Spleen (tissue), 11 donors: ENCODE measurements around the gene CRELD2. TPM values are rescaled to one million over a fixed set of nuclear protein-coding genes. Genes with fewer than 3 reads are reported as not detected.

Source experiments
- DNase-seq: peaks from one replicate; pipeline ENCODE4 v3.0.0-alpha.2; 2020
- H3K27ac ChIP-seq, 8 donors: fragments of 200-600 bp; sonication (generic) in 7 of 8; 1 replicate in 4 of 8; 2 replicates in 4 of 8; pipeline versions ENCODE4 v1.5.0 to v1.8.0; 2016 to 2021; ENCODE audit warnings: inconsistent platforms in 4 of 8, mild to moderate bottlenecking in 4 of 8, moderate library complexity in 1 of 8
- H3K27me3 ChIP-seq, 7 donors: fragments of 200-600 bp; sonication (generic) in 6 of 7; replicated peaks in 1 of 7; 1 replicate in 4 of 7; 2 replicates in 3 of 7; pipeline versions ENCODE4 v1.5.0 to v1.8.0; 2016 to 2021; ENCODE audit warnings: inconsistent platforms in 3 of 7, mild to moderate bottlenecking in 1 of 7
- H3K36me3 ChIP-seq, 6 donors: fragments of 200-600 bp; sonication (generic) in 5 of 6; 1 replicate in 4 of 6; 2 replicates in 2 of 6; pipeline versions ENCODE4 v1.5.0 to v1.8.0; 2016 to 2021; ENCODE audit warnings: inconsistent platforms in 2 of 6
- H3K4me1 ChIP-seq, 6 donors: fragments of 200-600 bp; sonication (generic) in 5 of 6; 1 replicate in 3 of 6; 2 replicates in 3 of 6; pipeline versions ENCODE4 v1.5.0 to v1.8.0; 2016 to 2021; ENCODE audit warnings: inconsistent platforms in 3 of 6
- H3K4me3 ChIP-seq, 8 donors: fragments of 200-600 bp; sonication (generic) in 7 of 8; 1 replicate in 4 of 8; 2 replicates in 4 of 8; pipeline versions ENCODE4 v1.5.0 to v1.8.0; 2016 to 2021; ENCODE audit warnings: inconsistent platforms in 4 of 8, mild to moderate bottlenecking in 4 of 8, moderate library complexity in 2 of 8
- H3K9me3 ChIP-seq, 8 donors: fragments of 200-600 bp; sonication (generic) in 7 of 8; 1 replicate in 4 of 8; 2 replicates in 4 of 8; pipeline versions ENCODE4 v1.5.0 to v1.8.0; 2016 to 2021; ENCODE audit warnings: inconsistent platforms in 4 of 8
- POLR2A ChIP-seq, 3 donors: fragments of 450-650 bp; IDR thresholded peaks; one replicate each; pipeline ENCODE4 v1.5.1; 2017; ENCODE audit warnings: antibody characterized with exemption in 3 of 3, mild to moderate bottlenecking in 1 of 3
- POLR2AphosphoS5 ChIP-seq, 3 donors: sonication (generic); formaldehyde crosslinking; IDR thresholded peaks; one replicate each; pipeline ENCODE4 v1.5.1; 2017; ENCODE audit warnings: antibody characterized with exemption in 3 of 3
- WGBS, 5 donors: extraction: QIAGEN DNeasy Blood & Tissue Kit in 3 of 5; methylation state at CpG; one replicate each; pipeline versions ENCODE4 v1.1.5 to v1.1.7; 2013 to 2018; 5-methylcytosine and 5-hydroxymethylcytosine counted together
- intact Hi-C: fragments of 100-400 bp; cut with DNase I; formaldehyde crosslinking; loops from one replicate; pipeline ENCODE4 v1.15.0; 2023; ENCODE audit warnings: low total_unique reads
- polyA plus RNA-seq, 3 donors: library from polyadenylated mRNA; stranded (reverse); fragments of 200-250 nt; gene quantifications; one replicate each; pipeline ENCODE4 v1.2.1, GENCODE V29; 2013
- total RNA-seq, 7 donors: library from RNA; depleted of rRNA in 3 of 7; stranded (reverse); fragments of >200 nt in 3 of 7; fragmentation: NEBNext Ultra II Directional in 4 of 7; extraction: Animal tissue kit (Norgen Biotek cat#: 25700) in 4 of 7; gene quantifications; one replicate each; pipeline versions ENCODE4 v1.1.0 to v1.2.1, GENCODE V29; 2016 to 2021
- TF ChIP-seq, protein P1 (sequence below), 11 experiments: fragments of 200-600 bp in 7 of 11; fragments of 450-650 bp in 4 of 11; sonication (generic) in 4 of 11; IDR thresholded peaks in 8 of 11; conservative IDR thresholded peaks in 3 of 11; 1 replicate in 7 of 11; 2 replicates in 4 of 11; pipeline versions ENCODE4 v1.4.0 to v1.8.0; 2016 to 2021; ENCODE audit warnings: antibody characterized with exemption in 11 of 11, inconsistent platforms in 4 of 11, mild to moderate bottlenecking in 1 of 11
- donor health status: healthy with polysubstance abuse.
- donor health status: DM: no; HTN: no; CAD: no; lungs with moderate emphysema.
- donor health status: DM: no; HTN: no; CAD: no.
- donor health status: Bipolar disorder and iron deficiency.
- donor health status: healthy.
- donor health status: DM: no; HTN: no; CAD: no.
- donor health status: DM: yes; HTN: yes; CAD: no.

CRELD2 gene
- total and polyA plus RNA-seq, 10 donors = 16.2 to 46.3 (median 34.9) TPM

- intact Hi-C loops = no loop called here
- peak; percentile 60 for DNase-seq
- Histone ChIP-seq H3K9me3 (no peaks in the 10 kb centered on the region), H3K27me3 (no peaks in the 10 kb centered on the region), H3K4me1 (no peaks in the 10 kb centered on the region), H3K4me3 (no peak overlapping the region), H3K36me3 (peaks cover 0 to 100% (median 66%) of the 10 kb centered on the region in 6 donors), H3K27ac (no peak overlapping the region)
- 96 to 98% (median 97%) methylated on average over 18 of the region's 18 CpGs for WGBS, 5 donors
- TF ChIP-seq POLR2A (IDR thresholded peaks at IDR 0.05) (no peak), POLR2AphosphoS5 (IDR thresholded peaks at IDR 0.05) (no peak)
- TF ChIP-seq, protein P1, sequence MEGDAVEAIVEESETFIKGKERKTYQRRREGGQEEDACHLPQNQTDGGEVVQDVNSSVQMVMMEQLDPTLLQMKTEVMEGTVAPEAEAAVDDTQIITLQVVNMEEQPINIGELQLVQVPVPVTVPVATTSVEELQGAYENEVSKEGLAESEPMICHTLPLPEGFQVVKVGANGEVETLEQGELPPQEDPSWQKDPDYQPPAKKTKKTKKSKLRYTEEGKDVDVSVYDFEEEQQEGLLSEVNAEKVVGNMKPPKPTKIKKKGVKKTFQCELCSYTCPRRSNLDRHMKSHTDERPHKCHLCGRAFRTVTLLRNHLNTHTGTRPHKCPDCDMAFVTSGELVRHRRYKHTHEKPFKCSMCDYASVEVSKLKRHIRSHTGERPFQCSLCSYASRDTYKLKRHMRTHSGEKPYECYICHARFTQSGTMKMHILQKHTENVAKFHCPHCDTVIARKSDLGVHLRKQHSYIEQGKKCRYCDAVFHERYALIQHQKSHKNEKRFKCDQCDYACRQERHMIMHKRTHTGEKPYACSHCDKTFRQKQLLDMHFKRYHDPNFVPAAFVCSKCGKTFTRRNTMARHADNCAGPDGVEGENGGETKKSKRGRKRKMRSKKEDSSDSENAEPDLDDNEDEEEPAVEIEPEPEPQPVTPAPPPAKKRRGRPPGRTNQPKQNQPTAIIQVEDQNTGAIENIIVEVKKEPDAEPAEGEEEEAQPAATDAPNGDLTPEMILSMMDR (IDR thresholded peaks at IDR 0.05 in 8 of 11, conservative IDR thresholded peaks at IDR 0.05 in 3 of 11) = no peak
These were observed 13.0 kb upstream of the CRELD2 start for GRCh38 chr22:49905465-49905864.

DNA sequence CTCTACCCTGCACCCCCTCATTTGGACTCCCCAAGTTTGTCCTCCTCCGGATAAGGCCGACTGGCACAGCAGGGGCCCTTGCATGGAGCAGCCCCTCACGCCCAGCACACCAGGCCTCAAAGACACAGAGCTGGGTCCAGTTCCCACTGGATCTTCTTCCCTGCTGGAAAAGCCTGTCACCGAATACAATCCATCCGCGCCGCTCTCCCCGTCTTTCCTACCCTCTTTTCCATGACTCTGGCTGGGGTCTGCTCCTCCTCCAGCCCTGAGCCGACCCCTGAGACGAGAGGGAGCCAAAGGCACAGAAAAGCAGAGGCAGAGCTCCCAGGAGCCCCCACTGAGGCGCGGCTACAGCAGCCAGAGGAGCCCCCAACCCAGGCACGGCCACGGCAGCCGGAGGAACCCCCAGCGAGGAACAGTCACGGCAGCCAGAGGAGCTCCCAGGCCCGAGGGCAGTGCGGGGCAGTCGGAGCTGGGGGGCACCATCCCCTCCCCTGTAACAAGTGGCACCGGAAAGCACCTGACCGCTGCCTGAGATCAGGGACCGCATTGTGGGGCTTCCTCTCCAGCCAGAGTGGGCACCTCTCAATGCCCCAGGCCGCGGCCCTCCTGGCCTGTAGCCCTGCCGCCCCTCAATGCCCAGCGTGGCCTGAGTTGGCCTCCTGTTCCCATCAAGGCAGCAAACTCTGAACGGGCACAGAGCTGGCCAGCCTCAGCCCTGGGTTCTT, 12.2 kb upstream of the CRELD2 start:
- intact Hi-C loops = no loop called here
- Histone ChIP-seq H3K4me3 (no peak overlapping the region), H3K36me3 (peaks cover 0 to 100% (median 63%) of the 10 kb centered on the region in 6 donors), H3K4me1 (no peaks in the 10 kb centered on the region), H3K9me3 (no peaks in the 10 kb centered on the region), H3K27me3 (no peaks in the 10 kb centered on the region), H3K27ac (peak overlapping the region in 1 of 8 donors; percentile 5)
- DNase-seq = no peak
- WGBS, 5 donors = 93 to 97% (median 96%) methylated on average over 22 to 28 of the region's 28 CpGs
- no peak for TF ChIP-seq POLR2AphosphoS5 (IDR thresholded peaks at IDR 0.05)
- TF ChIP-seq POLR2A (IDR thresholded peaks at IDR 0.05) = no peak
- TF ChIP-seq, protein P1 (IDR thresholded peaks at IDR 0.05 in 8 of 11, conservative IDR thresholded peaks at IDR 0.05 in 3 of 11) = no peak

DNA sequence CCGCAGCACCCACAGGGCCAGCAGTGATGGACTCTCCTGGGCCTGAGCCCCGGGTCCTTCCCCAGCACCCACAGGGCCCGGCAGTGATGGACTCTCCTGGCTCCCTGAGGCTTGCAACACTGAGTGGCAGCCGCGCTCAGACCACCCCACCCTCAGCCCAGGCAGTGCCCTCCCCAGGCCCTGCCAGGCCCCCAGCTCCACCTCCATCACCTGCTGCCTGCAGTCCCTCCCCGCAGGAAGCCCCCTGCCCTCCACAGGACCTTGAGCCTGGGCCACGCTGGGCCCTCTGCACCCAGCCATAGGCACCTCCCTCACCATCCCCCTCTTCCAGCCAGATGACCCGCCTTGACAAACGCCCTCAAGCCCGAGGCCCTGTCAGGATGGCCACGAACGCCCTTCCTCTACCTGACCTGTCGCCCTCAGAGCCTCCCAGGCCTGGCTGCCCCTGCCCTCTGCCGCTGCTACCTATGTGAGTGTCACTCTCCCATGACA, 11.6 kb upstream of the CRELD2 start:
- Histone ChIP-seq H3K9me3 (no peaks in the 10 kb centered on the region), H3K36me3 (peaks cover 0 to 100% (median 62%) of the 10 kb centered on the region in 6 donors), H3K27me3 (no peaks in the 10 kb centered on the region), H3K4me3 (no peak overlapping the region), H3K4me1 (no peaks in the 10 kb centered on the region), H3K27ac (peak overlapping the region in 1 of 8 donors; percentile 5)
- intact Hi-C loops = no loop called here
- no peak for DNase-seq
- 90 to 95% (median 92%) methylated on average over 9 to 14 of the region's 14 CpGs for WGBS, 5 donors
- TF ChIP-seq, protein P1 (IDR thresholded peaks at IDR 0.05 in 8 of 11, conservative IDR thresholded peaks at IDR 0.05 in 3 of 11) = no peak
- no peak for TF ChIP-seq POLR2A (IDR thresholded peaks at IDR 0.05)
- TF ChIP-seq POLR2AphosphoS5 (IDR thresholded peaks at IDR 0.05) = peak in 1 of 3 donors; percentile 35

- Histone ChIP-seq H3K4me1 (no peaks in the 10 kb centered on the region), H3K27ac (no peak overlapping the region), H3K4me3 (no peak overlapping the region), H3K27me3 (no peaks in the 10 kb centered on the region), H3K9me3 (no peaks in the 10 kb centered on the region), H3K36me3 (peaks cover 0 to 100% (median 65%) of the 10 kb centered on the region in 6 donors)
- WGBS, 5 donors = 95 to 98% (median 96%) methylated on average over 11 to 19 of the region's 19 CpGs
- no peak for DNase-seq
- TF ChIP-seq POLR2A (IDR thresholded peaks at IDR 0.05) = no peak
- TF ChIP-seq POLR2AphosphoS5 (IDR thresholded peaks at IDR 0.05) = peak in 1 of 3 donors; percentile 63
- intact Hi-C loops = no loop called here
These were observed 10.6 kb upstream of the CRELD2 start for GRCh38 chr22:49907807-49908206.
